GM23248 (cell line): Measurements from ENCODE around the gene IFNL2.

ENCODE experiments used
- EZH2 ChIP-seq: fragments of 200-600 bp; sonication (generic); IDR thresholded peaks from 2 replicates; pipeline ENCODE4 v1.6.1; 2018; ENCODE audit warnings: antibody characterized with exemption, mild to moderate bottlenecking; ENCODE audit not compliant: insufficient read depth, poor library complexity, severe bottlenecking
- EZH2phosphoT487 ChIP-seq: fragments of 200-600 bp; sonication (generic); IDR thresholded peaks from 2 replicates; pipeline ENCODE4 v1.6.1; 2018; ENCODE audit warnings: antibody characterized with exemption, moderate library complexity, mild to moderate bottlenecking, low read depth; ENCODE audit not compliant: insufficient read depth

DNA sequence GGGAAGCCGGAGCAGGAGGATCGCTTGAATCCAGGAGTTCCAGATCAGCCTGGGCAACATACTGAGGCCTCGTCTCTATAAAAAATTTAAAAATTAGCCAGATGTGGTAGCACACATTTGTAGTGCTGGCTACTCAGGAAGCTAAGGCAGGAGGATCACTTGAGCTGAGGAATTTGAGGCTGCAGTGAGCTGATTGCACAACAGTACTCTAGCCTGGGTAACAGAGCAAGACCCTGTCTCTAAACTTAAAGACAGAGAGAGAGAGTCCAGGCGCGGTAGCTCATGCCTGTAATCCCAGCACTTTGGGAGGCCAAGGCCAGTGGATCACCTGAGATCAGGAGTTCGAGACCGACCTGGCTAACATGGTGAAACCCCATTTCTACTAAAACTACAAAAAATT lies 27.8 kb upstream of the IFNL2 start:
- TF ChIP-seq EZH2, result no peak
- TF ChIP-seq EZH2phosphoT487, result no peak
